Breast epithelium (tissue), 3 donors: ENCODE data around the gene TBL2.
"Not testable (repeated sequence)": the region's sequence is repeated elsewhere in the genome, so short reads cannot be mapped to it uniquely, and the experiment has no call there.

Experiments used
- POLR2A ChIP-seq: fragments of 450-650 bp; IDR thresholded peaks from one replicate; pipeline ENCODE4 v1.6.1; 2016; ENCODE audit warnings: antibody characterized with exemption, mild to moderate bottlenecking, moderate library complexity
- TF ChIP-seq, protein P1 (sequence below), 3 donors: fragments of 450-650 bp; IDR thresholded peaks; one replicate each; pipeline ENCODE4 v1.5.1; 2016 to 2017; ENCODE audit warnings: antibody characterized with exemption in 3 of 3, mild to moderate bottlenecking in 3 of 3, moderate library complexity in 3 of 3

DNA sequence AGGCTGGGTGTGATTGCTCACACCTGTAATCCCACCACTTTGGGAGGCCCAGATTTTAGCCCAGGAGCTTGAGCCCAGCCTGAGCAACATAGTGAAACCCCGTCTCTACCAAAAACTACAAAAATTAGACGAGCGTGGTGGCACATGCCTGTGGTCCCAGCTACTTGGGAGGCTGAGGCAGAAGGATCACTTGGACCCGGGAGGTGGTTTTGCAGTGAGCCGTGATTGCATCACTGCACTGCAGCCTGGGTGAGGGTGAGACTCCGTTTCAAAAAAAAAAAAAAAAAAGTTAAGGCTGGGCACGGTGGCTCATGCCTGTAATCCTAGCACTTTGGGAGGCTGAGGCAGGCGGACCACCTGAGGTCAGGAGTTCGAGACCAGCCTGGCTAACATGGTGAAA lies 2.6 kb upstream of the TBL2 start:
- TF ChIP-seq, protein P1, sequence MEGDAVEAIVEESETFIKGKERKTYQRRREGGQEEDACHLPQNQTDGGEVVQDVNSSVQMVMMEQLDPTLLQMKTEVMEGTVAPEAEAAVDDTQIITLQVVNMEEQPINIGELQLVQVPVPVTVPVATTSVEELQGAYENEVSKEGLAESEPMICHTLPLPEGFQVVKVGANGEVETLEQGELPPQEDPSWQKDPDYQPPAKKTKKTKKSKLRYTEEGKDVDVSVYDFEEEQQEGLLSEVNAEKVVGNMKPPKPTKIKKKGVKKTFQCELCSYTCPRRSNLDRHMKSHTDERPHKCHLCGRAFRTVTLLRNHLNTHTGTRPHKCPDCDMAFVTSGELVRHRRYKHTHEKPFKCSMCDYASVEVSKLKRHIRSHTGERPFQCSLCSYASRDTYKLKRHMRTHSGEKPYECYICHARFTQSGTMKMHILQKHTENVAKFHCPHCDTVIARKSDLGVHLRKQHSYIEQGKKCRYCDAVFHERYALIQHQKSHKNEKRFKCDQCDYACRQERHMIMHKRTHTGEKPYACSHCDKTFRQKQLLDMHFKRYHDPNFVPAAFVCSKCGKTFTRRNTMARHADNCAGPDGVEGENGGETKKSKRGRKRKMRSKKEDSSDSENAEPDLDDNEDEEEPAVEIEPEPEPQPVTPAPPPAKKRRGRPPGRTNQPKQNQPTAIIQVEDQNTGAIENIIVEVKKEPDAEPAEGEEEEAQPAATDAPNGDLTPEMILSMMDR (IDR thresholded peaks at IDR 0.05): not testable (repeated sequence)
- not testable (repeated sequence) for TF ChIP-seq POLR2A
